ENCODE results near the gene RHNO1. TPM values are rescaled to one million over a fixed set of nuclear protein-coding genes. Genes with fewer than 3 reads are reported as not detected.

RHNO1 gene
- total and polyA plus RNA-seq, 2 of the 4 experiments (the other 2 are of a cell fraction) = 26.1 to 30.6 TPM

GRCh38 chr12:2833810-2834209, 43.2 kb upstream of the RHNO1 start:
- Histone ChIP-seq H3K56ac (ENCODE audit: extremely low read depth, insufficient read depth, low read length) (no peak overlapping the region), H2BK20ac (ENCODE audit: low read depth, low read length) (no peak overlapping the region), H4K5ac (ENCODE audit: low read depth, low read length) (no peak overlapping the region), H2BK120ac (ENCODE audit: low read depth, low read length) (no peak overlapping the region), H2BK5ac (ENCODE audit: low read depth, low read length, poor library complexity, severe bottlenecking) (no peak overlapping the region), H2AFZ (replicated peaks; ENCODE audit: low read length, poor library complexity) (no peak overlapping the region), H3K9me3 (ENCODE audit: control insufficient read depth, insufficient read depth, low read length) (no peaks in the 10 kb centered on the region), H3K4ac (ENCODE audit: low read depth, low read length) (no peak overlapping the region), H2BK15ac (ENCODE audit: low read depth, low read length) (no peak overlapping the region), H3K4me2 (ENCODE audit: low read depth, low read length) (no peak overlapping the region), H3K4me1 (ENCODE audit: control insufficient read depth, insufficient read depth, low read length) (peaks cover 7% of the 10 kb centered on the region), H3K79me1 (ENCODE audit: low read depth in 1 of 2, low read length in 2 of 2) (no peaks in the 10 kb centered on the region), H3K27me3 (ENCODE audit: control insufficient read depth, insufficient read depth, low read length) (no peaks in the 10 kb centered on the region), H3K9ac (ENCODE audit: low read depth, low read length) (no peak overlapping the region), H2AK9ac (replicated peaks; ENCODE audit: low read depth, low read length, poor library complexity) (no peak overlapping the region), H3K18ac (ENCODE audit: low read depth, low read length) (no peak overlapping the region), H2AK5ac (ENCODE audit: low read depth, low read length) (no peak overlapping the region), H3K36me3 (ENCODE audit: control insufficient read depth, insufficient read depth, low read length) (peaks cover 6% of the 10 kb centered on the region), H3K9me1 (ENCODE audit: insufficient read depth, low read length) (0 out of 2 replicates have a peak, but pooled peaks cover 2% of the 10 kb centered on the region), H4K91ac (ENCODE audit: insufficient read depth, low read depth, low read length) (no peak overlapping the region), H3K23ac (ENCODE audit: low read depth, low read length) (no peak overlapping the region), H4K8ac (ENCODE audit: low read depth in 2 of 2, low read length in 2 of 2) (no peak overlapping the region), H3K14ac (replicated peaks; ENCODE audit: low read depth, low read length) (no peak overlapping the region), H3K27ac (ENCODE audit: insufficient read depth, low read length) (no peak overlapping the region), H3K4me3 (ENCODE audit: insufficient read depth, low read depth, low read length) (no peak overlapping the region), H4K20me1 (ENCODE audit: insufficient read depth, low read length) (no peaks in the 10 kb centered on the region)
- BruUV-seq (replicated peaks) = no TSS peak
- DNase-seq (no peak), ATAC-seq (ENCODE audit: low read depth) (no peak)
- in situ Hi-C loops (cut with MboI; ENCODE audit: low sequenced_read_pairs) = no loop called here
- intact Hi-C loops (cut with micrococcal nuclease) = no loop called here
- 100% methylated on average over 1 of the region's 9 CpGs; no CpG with 5 or more reads in 1 of the 2 experiments for WGBS, 2 experiments (ENCODE audit: extremely low coverage in 2 of 2, insufficient read length in 1 of 2)
- ChIA-PET CTCF (interaction anchor here (0.9 kb wide), 1 partner anchor 9 kb away, joined by 3 read pairs; no protein-coding TSS in a partner anchor), POLR2A (ENCODE audit: unreplicated experiment) (no interaction called here)
- TF ChIP-seq RAD21 (IDR thresholded peaks at IDR 0.05; ENCODE audit: low read length) (no peak), MAFK (IDR thresholded peaks at IDR 0.05; ENCODE audit: low read depth, low read length) (peak; percentile 9; the same call in 1 of the 2 replicates)
- dilution Hi-C loops (cut with HindIII; ENCODE audit: low sequenced_read_pairs, unreplicated experiment) = no loop called here

All from IMR-90 (cell line).